ENCODE data around the gene ADAM10.
"Not testable (repeated sequence)": the region's sequence is repeated elsewhere in the genome, so short reads cannot be mapped to it uniquely, and the experiment has no call there.

The ADAM10 gene

GRCh38 chr15:58669108-58669507 is 80.4 kb downstream of the ADAM10 start:
- no peak for DNase-seq

GRCh38 chr15:58666957-58667356 is 82.5 kb downstream of the ADAM10 start:
- no peak for DNase-seq

GRCh38 chr15:58665672-58666071 is 83.8 kb downstream of the ADAM10 start:
- DNase-seq, result no peak

- no peak for DNase-seq
These were observed 99.4 kb downstream of the ADAM10 start for GRCh38 chr15:58650102-58650501.

DNA sequence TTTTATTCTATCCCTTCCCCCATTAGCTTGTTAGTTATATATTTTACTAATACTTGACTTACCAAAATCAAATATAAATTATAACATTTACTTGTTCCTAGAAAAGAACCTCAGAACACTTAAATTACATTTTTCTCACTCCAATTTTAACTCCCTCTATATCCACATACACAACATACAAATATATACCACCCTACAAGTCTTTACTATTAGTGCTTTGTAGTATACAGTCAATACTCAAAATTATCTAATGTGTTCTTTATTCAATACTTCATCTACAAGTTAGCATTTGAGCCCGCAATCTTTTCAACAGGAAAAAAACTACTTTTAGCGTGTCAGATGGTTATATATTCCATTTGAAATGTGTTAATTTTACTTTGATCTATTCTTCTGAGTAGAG is 100.3 kb downstream of the ADAM10 start:
- DNase-seq, result no peak

- DNase-seq, result no peak
These were observed 105.5 kb downstream of the ADAM10 start for GRCh38 chr15:58643996-58644395.

DNA sequence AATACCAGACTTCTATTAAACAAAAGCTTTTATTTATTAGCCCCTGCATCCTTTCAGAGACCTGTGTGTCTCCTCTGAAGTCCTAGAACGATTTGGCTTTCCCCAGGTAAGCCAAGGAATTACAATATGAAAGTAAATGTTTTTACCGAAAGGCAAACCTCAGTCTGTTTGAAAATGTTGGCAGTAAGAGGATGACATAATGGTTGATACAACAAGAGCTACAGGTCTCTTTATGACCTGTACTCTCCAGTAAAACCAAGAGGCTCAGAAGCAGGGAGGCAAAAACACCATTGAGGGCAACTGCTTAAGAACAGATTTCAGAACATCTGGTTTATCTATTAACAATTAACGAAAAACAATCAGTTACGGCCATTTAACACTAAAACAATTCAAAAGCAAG is 107.8 kb downstream of the ADAM10 start:
- no peak for DNase-seq

DNA sequence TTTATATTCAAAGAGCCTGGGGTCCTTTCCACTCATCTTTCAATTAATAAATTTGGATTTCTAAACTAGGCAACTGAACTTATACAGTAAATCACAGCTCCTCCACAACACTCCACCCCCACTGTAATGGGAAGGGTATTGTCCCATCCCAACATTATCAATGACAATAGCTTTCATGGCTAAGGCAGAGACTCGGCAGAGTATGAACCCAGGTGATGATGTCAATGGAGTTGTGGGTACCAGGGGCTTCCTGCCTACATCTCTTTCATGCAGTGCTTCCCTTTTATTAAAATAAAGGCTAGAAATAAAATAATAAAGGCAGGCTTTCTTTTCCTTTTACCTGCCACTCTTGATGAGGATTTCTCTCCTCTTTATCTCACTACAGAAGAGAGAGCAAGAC is 109.5 kb downstream of the ADAM10 start:
- DNase-seq, result no peak

GRCh38 chr15:58639002-58639756 is 110.3 kb downstream of the ADAM10 start:
- DNase-seq, result no peak

GRCh38 chr15:58632789-58633188 is 116.7 kb downstream of the ADAM10 start:
- DNase-seq, result no peak

- no peak for DNase-seq
These were observed 118.2 kb downstream of the ADAM10 start for GRCh38 chr15:58631319-58631718.

- no peak for DNase-seq
These were observed 119.9 kb downstream of the ADAM10 start for GRCh38 chr15:58629625-58630024.

- DNase-seq, result no peak
These were observed 121.1 kb downstream of the ADAM10 start for GRCh38 chr15:58628206-58628947.

- no peak for DNase-seq
These were observed 121.8 kb downstream of the ADAM10 start for GRCh38 chr15:58627701-58628100.

- DNase-seq, result no peak
These were observed 122.5 kb downstream of the ADAM10 start for GRCh38 chr15:58627046-58627445.

GRCh38 chr15:58626378-58626777 is 123.1 kb downstream of the ADAM10 start:
- DNase-seq, result no peak

DNA sequence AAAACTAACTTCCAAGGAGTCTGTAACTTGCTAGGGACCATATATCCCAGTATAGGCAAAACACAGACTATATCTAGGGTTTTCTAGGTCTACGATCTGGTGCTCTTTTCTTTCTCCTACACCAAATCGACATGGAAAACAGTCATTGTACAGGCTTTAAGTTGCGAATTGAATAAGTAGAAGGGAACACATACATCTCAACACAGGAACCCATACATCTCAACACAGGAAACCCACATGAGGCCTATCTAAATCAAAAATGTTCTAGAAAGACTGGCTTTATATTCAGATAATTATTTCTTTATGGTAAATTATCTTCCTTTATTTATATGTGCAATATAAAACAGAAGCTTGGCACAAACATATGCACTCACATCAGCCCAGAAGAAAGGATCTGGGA is 126.6 kb downstream of the ADAM10 start:
- DNase-seq, result no peak

DNA sequence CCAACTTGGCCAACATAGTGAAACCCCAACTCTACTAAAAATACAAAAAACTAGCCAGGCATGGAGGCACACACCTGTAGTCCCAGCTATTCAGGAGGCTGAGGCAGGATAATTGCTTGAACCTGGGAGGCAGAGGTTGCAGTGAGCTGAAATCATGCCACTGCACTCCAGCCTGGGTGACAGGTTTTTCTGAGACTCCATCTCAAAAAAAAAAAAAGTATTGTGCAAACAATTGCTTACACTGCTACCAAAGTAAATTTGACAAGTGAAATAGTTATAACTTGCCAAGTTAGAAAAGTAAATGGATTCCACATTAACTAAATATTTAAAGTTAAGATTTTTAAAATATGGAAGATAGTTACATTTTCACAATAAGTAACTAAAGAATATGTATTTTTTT is 129.2 kb downstream of the ADAM10 start:
- DNase-seq, result not testable (repeated sequence)

- DNase-seq, result no peak
These were observed 133.3 kb downstream of the ADAM10 start for GRCh38 chr15:58616171-58616570.

- no peak for DNase-seq
These were observed 137.5 kb downstream of the ADAM10 start for GRCh38 chr15:58611731-58612676.

DNA sequence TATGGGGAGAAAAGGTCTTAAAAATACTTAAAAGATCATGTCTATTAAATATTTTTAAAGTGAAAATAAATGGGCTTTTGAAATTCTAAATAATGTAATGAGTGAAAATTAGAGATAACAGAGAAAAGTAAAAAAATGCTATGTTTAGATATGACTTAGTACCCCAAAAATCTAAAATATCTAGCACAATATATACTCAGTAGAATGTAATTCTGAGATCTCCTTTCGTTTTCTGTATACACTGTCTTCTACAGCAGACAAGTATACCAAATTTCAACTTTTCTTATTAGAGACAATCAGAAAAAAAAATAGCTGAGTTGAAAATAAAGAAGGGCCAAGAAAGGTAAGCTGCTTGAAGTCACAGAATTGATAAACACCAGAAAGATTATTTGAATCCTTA is 140.8 kb downstream of the ADAM10 start:
- DNase-seq, result no peak

- no peak for DNase-seq
These were observed 141.3 kb downstream of the ADAM10 start for GRCh38 chr15:58608129-58608590.

GRCh38 chr15:58606577-58607080 is 142.9 kb downstream of the ADAM10 start:
- DNase-seq, result no peak
